ENCODE data around the gene TTYH1. TPM values are rescaled to one million over a fixed set of nuclear protein-coding genes. Genes with fewer than 3 reads are reported as not detected.

Gene TTYH1
- total and polyA plus RNA-seq, 2 donors (not counting 3 experiments of a cell fraction or from before 2014, with no cell fraction given), result not detected

- POLR2A ChIA-PET, result interaction anchor here (1.3 kb wide), 1 partner anchor 11 kb away, joined by 4 read pairs; the partner anchor contains the start of gene LENG8
- intact Hi-C loops (cut with micrococcal nuclease) (loop anchor here (5.0 to 10.0 kb wide), 6 partner anchors 297 to 1195 kb away; partner anchors contain the start of genes MYADM, PPP1R12C, RDH13 and U2AF2), dilution Hi-C loops (cut with MboI; ENCODE audit: extremely low pct_ligation_motif_present, low sequenced_read_pairs) (no loop called here)
- Histone ChIP-seq H3K9me3 (replicated peaks; ENCODE audit: control insufficient read depth, insufficient read depth, low read length) (no peaks in the 10 kb centered on the region), H2AFZ (ENCODE audit: low read depth, low read length) (no peak overlapping the region), H3K4me3 (replicated peaks in 1 of 3; ENCODE audit: insufficient read depth in 1 of 3, low read depth in 1 of 3, low read length in 3 of 3) (no peak overlapping the region), H4K20me1 (replicated peaks; ENCODE audit: control insufficient read depth, extremely low read depth, insufficient read depth, low read length) (no peaks in the 10 kb centered on the region), H3K27ac (ENCODE audit: insufficient read depth, low read depth, low read length) (no peak overlapping the region), H3K4me2 (ENCODE audit: insufficient read depth, low read length) (no peak overlapping the region), H3K4me1 (ENCODE audit: control insufficient read depth, extremely low read depth, insufficient read depth, low read length) (peaks cover 29% of the 10 kb centered on the region), H3K9me1 (replicated peaks; ENCODE audit: control insufficient read depth, extremely low read depth, insufficient read depth, low read length) (no peaks in the 10 kb centered on the region), H3K9ac (replicated peaks; ENCODE audit: extremely low read depth, insufficient read depth, low read length) (no peak overlapping the region), H3K27me3 (ENCODE audit: control insufficient read depth in 2 of 2, insufficient read depth in 2 of 2, low read length in 2 of 2) (no peaks in the 10 kb centered on the region), H3K36me3 (ENCODE audit: control insufficient read depth in 2 of 2, extremely low read depth in 1 of 2, insufficient read depth in 2 of 2, low read length in 2 of 2) (peaks cover 27 to 62% of the 10 kb centered on the region in 2 experiments), H3K79me2 (ENCODE audit: control insufficient read depth, insufficient read depth, low read length) (peaks cover 52% of the 10 kb centered on the region)
- no TSS peak for BruUV-seq (replicated peaks)
- no peak for TF ChIP-seq JUN (IDR thresholded peaks at IDR 0.05; ENCODE audit: borderline replicate concordance, insufficient read depth, insufficient read length, low read depth)
- TF ChIP-seq, protein P1, sequence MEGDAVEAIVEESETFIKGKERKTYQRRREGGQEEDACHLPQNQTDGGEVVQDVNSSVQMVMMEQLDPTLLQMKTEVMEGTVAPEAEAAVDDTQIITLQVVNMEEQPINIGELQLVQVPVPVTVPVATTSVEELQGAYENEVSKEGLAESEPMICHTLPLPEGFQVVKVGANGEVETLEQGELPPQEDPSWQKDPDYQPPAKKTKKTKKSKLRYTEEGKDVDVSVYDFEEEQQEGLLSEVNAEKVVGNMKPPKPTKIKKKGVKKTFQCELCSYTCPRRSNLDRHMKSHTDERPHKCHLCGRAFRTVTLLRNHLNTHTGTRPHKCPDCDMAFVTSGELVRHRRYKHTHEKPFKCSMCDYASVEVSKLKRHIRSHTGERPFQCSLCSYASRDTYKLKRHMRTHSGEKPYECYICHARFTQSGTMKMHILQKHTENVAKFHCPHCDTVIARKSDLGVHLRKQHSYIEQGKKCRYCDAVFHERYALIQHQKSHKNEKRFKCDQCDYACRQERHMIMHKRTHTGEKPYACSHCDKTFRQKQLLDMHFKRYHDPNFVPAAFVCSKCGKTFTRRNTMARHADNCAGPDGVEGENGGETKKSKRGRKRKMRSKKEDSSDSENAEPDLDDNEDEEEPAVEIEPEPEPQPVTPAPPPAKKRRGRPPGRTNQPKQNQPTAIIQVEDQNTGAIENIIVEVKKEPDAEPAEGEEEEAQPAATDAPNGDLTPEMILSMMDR (IDR thresholded peaks at IDR 0.05; ENCODE audit: extremely low read depth in 1 of 2, insufficient read depth in 1 of 2, low read depth in 1 of 2, low read length in 2 of 2), result no peak
- TF ChIP-seq POLR2A (IDR thresholded peaks at IDR 0.05; ENCODE audit: low read depth, low read length), result no peak
- TF ChIP-seq EZH2 (IDR thresholded peaks at IDR 0.05; ENCODE audit: borderline replicate concordance, low read depth, low read length, severe bottlenecking), result no peak
- no peak for TF ChIP-seq FOS (IDR thresholded peaks at IDR 0.05; ENCODE audit: borderline replicate concordance, insufficient read depth, low read length)
- TF ChIP-seq MYC (IDR thresholded peaks at IDR 0.05; ENCODE audit: low read depth, low read length), result no peak
- TF ChIP-seq POLR2AphosphoS5 (IDR thresholded peaks at IDR 0.05; ENCODE audit: insufficient read depth, low read depth, low read length), result no peak
- TF ChIP-seq GATA2 (IDR thresholded peaks at IDR 0.05; ENCODE audit: insufficient read depth, insufficient read length, low read depth, low read length), result no peak
- TF ChIP-seq, protein P2, sequence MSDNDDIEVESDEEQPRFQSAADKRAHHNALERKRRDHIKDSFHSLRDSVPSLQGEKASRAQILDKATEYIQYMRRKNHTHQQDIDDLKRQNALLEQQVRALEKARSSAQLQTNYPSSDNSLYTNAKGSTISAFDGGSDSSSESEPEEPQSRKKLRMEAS (IDR thresholded peaks at IDR 0.05; ENCODE audit: insufficient read depth, insufficient read length), result no peak
- DNase-seq (ENCODE audit: low read depth, low spot score), result no peak
- CTCF ChIA-PET, result interaction anchor here (1.3 kb wide), 1 partner anchor 11 kb away, joined by 4 read pairs; the partner anchor contains the start of gene LENG8
- FAIRE-seq, result no peak
Observed at GRCh38 chr19:54459282-54460229, 44.3 kb downstream of the TTYH1 start.
